ENCODE measurements around the gene SSTR4. TPM values are rescaled to one million over a fixed set of nuclear protein-coding genes. Genes with fewer than 3 reads are reported as not detected.

The SSTR4 gene
- total and polyA plus RNA-seq, 2 donors = not detected

DNA sequence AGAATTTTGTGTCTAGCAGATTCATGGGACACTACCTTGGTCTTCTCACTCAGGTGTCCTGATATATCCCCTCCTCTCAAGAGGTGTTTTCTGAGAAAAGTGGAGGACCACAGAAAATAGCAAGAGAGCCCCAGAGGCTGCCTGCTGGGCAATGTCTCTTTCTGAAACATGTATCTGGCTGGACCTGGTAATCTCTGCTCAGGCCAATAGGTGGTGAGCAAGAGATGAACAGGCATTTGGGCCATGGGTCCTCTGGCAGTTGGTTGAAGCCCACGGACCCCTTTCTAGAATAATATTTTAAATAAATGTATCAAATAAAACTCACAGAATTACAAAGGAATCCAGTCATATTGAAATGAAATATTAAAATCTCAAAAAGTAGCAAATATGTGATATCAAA is 23.1 kb downstream of the SSTR4 start:
- no peak overlapping the region for H3K27ac ChIP-seq (ENCODE audit: low read depth in 1 of 2, low read length in 1 of 2)
- no peak overlapping the region for H3K4me3 ChIP-seq (ENCODE audit: low read length in 2 of 2)
- WGBS = 93% methylated on average over 1 of the region's 1 CpG
- no peaks in the 10 kb centered on the region for H3K9me3 ChIP-seq (ENCODE audit: control insufficient read depth in 2 of 2, insufficient read depth in 1 of 2, low read length in 1 of 2)
- no peaks in the 10 kb centered on the region for H3K36me3 ChIP-seq (ENCODE audit: control insufficient read depth in 2 of 2, insufficient read depth in 2 of 2, low read length in 1 of 2)
- H3K4me1 ChIP-seq (ENCODE audit: control insufficient read depth in 2 of 2, insufficient read depth in 2 of 2, low read length in 2 of 2) = no peaks in the 10 kb centered on the region
- peaks cover 0 to 4% of the 10 kb centered on the region in 2 donors for H3K27me3 ChIP-seq (ENCODE audit: control insufficient read depth in 2 of 2, insufficient read depth in 1 of 2, low read length in 1 of 2)
- DNase-seq (ENCODE audit: low read depth in 6 of 9, low spot score in 9 of 9) = no peak

DNA sequence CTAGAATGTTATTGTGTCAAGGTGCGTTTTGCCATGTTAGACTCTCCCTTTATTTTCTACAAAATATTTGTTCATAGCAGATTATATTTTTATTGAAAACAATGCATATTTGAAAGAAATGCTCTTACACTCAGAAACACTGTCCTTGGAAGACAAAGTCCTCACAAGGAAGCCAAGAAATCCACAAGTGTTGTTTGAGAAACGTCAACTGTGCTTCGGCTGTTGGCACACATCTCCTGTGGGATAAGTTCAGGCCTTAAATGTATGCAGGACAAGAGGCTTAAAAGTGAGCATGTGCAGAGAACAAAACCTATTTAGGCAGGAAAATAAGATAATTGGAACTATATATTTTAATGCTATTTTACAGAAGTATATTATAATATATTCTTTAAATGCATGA is 23.9 kb downstream of the SSTR4 start:
- Histone ChIP-seq H3K4me1 (ENCODE audit: control insufficient read depth in 2 of 2, insufficient read depth in 2 of 2, low read length in 2 of 2) (no peaks in the 10 kb centered on the region), H3K27ac (ENCODE audit: low read depth in 1 of 2, low read length in 1 of 2) (no peak overlapping the region), H3K9me3 (ENCODE audit: control insufficient read depth in 2 of 2, insufficient read depth in 1 of 2, low read length in 1 of 2) (no peaks in the 10 kb centered on the region), H3K27me3 (ENCODE audit: control insufficient read depth in 2 of 2, insufficient read depth in 1 of 2, low read length in 1 of 2) (no peaks in the 10 kb centered on the region), H3K36me3 (ENCODE audit: control insufficient read depth in 2 of 2, insufficient read depth in 2 of 2, low read length in 1 of 2) (no peaks in the 10 kb centered on the region), H3K4me3 (ENCODE audit: low read length in 2 of 2) (no peak overlapping the region)
- no peak for DNase-seq (ENCODE audit: low read depth in 6 of 9, low spot score in 9 of 9)
- 97% methylated on average over 3 of the region's 3 CpGs for WGBS

- no peak overlapping the region for H3K4me3 ChIP-seq (ENCODE audit: low read length in 2 of 2)
- no peaks in the 10 kb centered on the region for H3K27me3 ChIP-seq (ENCODE audit: control insufficient read depth in 2 of 2, insufficient read depth in 1 of 2, low read length in 1 of 2)
- DNase-seq (ENCODE audit: low read depth in 6 of 9, low spot score in 9 of 9) = no peak
- H3K9me3 ChIP-seq (ENCODE audit: control insufficient read depth in 2 of 2, insufficient read depth in 1 of 2, low read length in 1 of 2) = no peaks in the 10 kb centered on the region
- no peaks in the 10 kb centered on the region for H3K36me3 ChIP-seq (ENCODE audit: control insufficient read depth in 2 of 2, insufficient read depth in 2 of 2, low read length in 1 of 2)
- H3K27ac ChIP-seq (ENCODE audit: low read depth in 1 of 2, low read length in 1 of 2) = no peak overlapping the region
- no peaks in the 10 kb centered on the region for H3K4me1 ChIP-seq (ENCODE audit: control insufficient read depth in 2 of 2, insufficient read depth in 2 of 2, low read length in 2 of 2)
- 53% methylated on average over 3 of the region's 3 CpGs for WGBS
Measured at GRCh38 chr20:23059846-23060245, 24.7 kb downstream of the SSTR4 start.

- no peak for DNase-seq (ENCODE audit: low read depth in 6 of 9, low spot score in 9 of 9)
- H3K27me3 ChIP-seq (ENCODE audit: control insufficient read depth in 2 of 2, insufficient read depth in 1 of 2, low read length in 1 of 2) = no peaks in the 10 kb centered on the region
- no peak overlapping the region for H3K27ac ChIP-seq (ENCODE audit: low read depth in 1 of 2, low read length in 1 of 2)
- no peaks in the 10 kb centered on the region for H3K36me3 ChIP-seq (ENCODE audit: control insufficient read depth in 2 of 2, insufficient read depth in 2 of 2, low read length in 1 of 2)
- H3K9me3 ChIP-seq (ENCODE audit: control insufficient read depth in 2 of 2, insufficient read depth in 1 of 2, low read length in 1 of 2) = no peaks in the 10 kb centered on the region
- WGBS = 86% methylated on average over 4 of the region's 4 CpGs
- H3K4me1 ChIP-seq (ENCODE audit: control insufficient read depth in 2 of 2, insufficient read depth in 2 of 2, low read length in 2 of 2) = no peaks in the 10 kb centered on the region
- no peak overlapping the region for H3K4me3 ChIP-seq (ENCODE audit: low read length in 2 of 2)
Measured at GRCh38 chr20:23060629-23061028, 25.5 kb downstream of the SSTR4 start.

GRCh38 chr20:23061262-23061661 is 26.1 kb downstream of the SSTR4 start:
- Histone ChIP-seq H3K36me3 (ENCODE audit: control insufficient read depth in 2 of 2, insufficient read depth in 2 of 2, low read length in 1 of 2) (no peaks in the 10 kb centered on the region), H3K27me3 (ENCODE audit: control insufficient read depth in 2 of 2, insufficient read depth in 1 of 2, low read length in 1 of 2) (no peaks in the 10 kb centered on the region), H3K4me1 (ENCODE audit: control insufficient read depth in 2 of 2, insufficient read depth in 2 of 2, low read length in 2 of 2) (no peaks in the 10 kb centered on the region), H3K4me3 (ENCODE audit: low read length in 2 of 2) (no peak overlapping the region), H3K9me3 (ENCODE audit: control insufficient read depth in 2 of 2, insufficient read depth in 1 of 2, low read length in 1 of 2) (no peaks in the 10 kb centered on the region), H3K27ac (ENCODE audit: low read depth in 1 of 2, low read length in 1 of 2) (no peak overlapping the region)
- DNase-seq (ENCODE audit: low read depth in 6 of 9, low spot score in 9 of 9) = no peak
- 95% methylated on average over 5 of the region's 5 CpGs for WGBS

- Histone ChIP-seq H3K27me3 (ENCODE audit: control insufficient read depth in 2 of 2, insufficient read depth in 1 of 2, low read length in 1 of 2) (no peaks in the 10 kb centered on the region), H3K4me3 (ENCODE audit: low read length in 2 of 2) (no peak overlapping the region), H3K4me1 (ENCODE audit: control insufficient read depth in 2 of 2, insufficient read depth in 2 of 2, low read length in 2 of 2) (no peaks in the 10 kb centered on the region), H3K36me3 (ENCODE audit: control insufficient read depth in 2 of 2, insufficient read depth in 2 of 2, low read length in 1 of 2) (no peaks in the 10 kb centered on the region), H3K27ac (ENCODE audit: low read depth in 1 of 2, low read length in 1 of 2) (no peak overlapping the region), H3K9me3 (ENCODE audit: control insufficient read depth in 2 of 2, insufficient read depth in 1 of 2, low read length in 1 of 2) (no peaks in the 10 kb centered on the region)
- DNase-seq (ENCODE audit: low read depth in 6 of 9, low spot score in 9 of 9) = no peak
- WGBS = 71% methylated on average over 8 of the region's 8 CpGs
Measured at GRCh38 chr20:23061734-23062561, 26.8 kb downstream of the SSTR4 start.

- H3K4me1 ChIP-seq (ENCODE audit: control insufficient read depth in 2 of 2, insufficient read depth in 2 of 2, low read length in 2 of 2) = no peaks in the 10 kb centered on the region
- H3K9me3 ChIP-seq (ENCODE audit: control insufficient read depth in 2 of 2, insufficient read depth in 1 of 2, low read length in 1 of 2) = no peaks in the 10 kb centered on the region
- H3K27me3 ChIP-seq (ENCODE audit: control insufficient read depth in 2 of 2, insufficient read depth in 1 of 2, low read length in 1 of 2) = no peaks in the 10 kb centered on the region
- H3K4me3 ChIP-seq (ENCODE audit: low read length in 2 of 2) = no peak overlapping the region
- no peak for DNase-seq (ENCODE audit: low read depth in 6 of 9, low spot score in 9 of 9)
- no peak overlapping the region for H3K27ac ChIP-seq (ENCODE audit: low read depth in 1 of 2, low read length in 1 of 2)
- H3K36me3 ChIP-seq (ENCODE audit: control insufficient read depth in 2 of 2, insufficient read depth in 2 of 2, low read length in 1 of 2) = no peaks in the 10 kb centered on the region
Measured at GRCh38 chr20:23062632-23063031, 27.5 kb downstream of the SSTR4 start.

- Histone ChIP-seq H3K4me1 (ENCODE audit: control insufficient read depth in 2 of 2, insufficient read depth in 2 of 2, low read length in 2 of 2) (no peaks in the 10 kb centered on the region), H3K4me3 (ENCODE audit: low read length in 2 of 2) (no peak overlapping the region), H3K36me3 (ENCODE audit: control insufficient read depth in 2 of 2, insufficient read depth in 2 of 2, low read length in 1 of 2) (no peaks in the 10 kb centered on the region), H3K27me3 (ENCODE audit: control insufficient read depth in 2 of 2, insufficient read depth in 1 of 2, low read length in 1 of 2) (no peaks in the 10 kb centered on the region), H3K9me3 (ENCODE audit: control insufficient read depth in 2 of 2, insufficient read depth in 1 of 2, low read length in 1 of 2) (no peaks in the 10 kb centered on the region), H3K27ac (ENCODE audit: low read depth in 1 of 2, low read length in 1 of 2) (no peak overlapping the region)
- DNase-seq (ENCODE audit: low read depth in 6 of 9, low spot score in 9 of 9) = no peak
- 99% methylated on average over 3 of the region's 3 CpGs for WGBS
Measured at GRCh38 chr20:23063168-23063567, 28.1 kb downstream of the SSTR4 start.

DNA sequence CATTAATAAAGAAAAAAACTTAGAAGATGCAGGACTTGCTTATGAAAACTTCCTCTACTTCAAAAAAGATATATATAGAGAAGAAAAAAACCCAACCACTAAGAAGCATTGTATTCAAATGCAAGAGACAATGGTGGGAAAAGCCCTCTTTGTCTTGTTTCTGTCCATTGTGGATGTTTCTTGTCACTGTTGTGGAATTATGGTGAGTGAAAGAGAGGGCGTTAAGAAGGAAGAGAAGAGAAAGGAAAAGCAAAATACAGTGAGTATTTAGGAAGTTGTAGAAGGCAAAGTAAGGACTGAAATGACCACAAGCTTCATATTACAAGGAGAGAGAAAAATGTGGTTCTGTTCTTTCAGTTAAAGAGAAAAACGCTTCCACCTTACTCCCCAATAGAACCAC is 28.5 kb downstream of the SSTR4 start:
- WGBS = 56% methylated on average over 2 of the region's 2 CpGs
- Histone ChIP-seq H3K9me3 (ENCODE audit: control insufficient read depth in 2 of 2, insufficient read depth in 1 of 2, low read length in 1 of 2) (no peaks in the 10 kb centered on the region), H3K36me3 (ENCODE audit: control insufficient read depth in 2 of 2, insufficient read depth in 2 of 2, low read length in 1 of 2) (no peaks in the 10 kb centered on the region), H3K4me3 (ENCODE audit: low read length in 2 of 2) (no peak overlapping the region), H3K27me3 (ENCODE audit: control insufficient read depth in 2 of 2, insufficient read depth in 1 of 2, low read length in 1 of 2) (no peaks in the 10 kb centered on the region), H3K4me1 (ENCODE audit: control insufficient read depth in 2 of 2, insufficient read depth in 2 of 2, low read length in 2 of 2) (no peaks in the 10 kb centered on the region), H3K27ac (ENCODE audit: low read depth in 1 of 2, low read length in 1 of 2) (no peak overlapping the region)
- no peak for DNase-seq (ENCODE audit: low read depth in 6 of 9, low spot score in 9 of 9)

All from thymus (tissue), 11 donors.